GM21423 (cell line): ENCODE results near the gene PAK6.

ENCODE experiments used
- ATAC-seq: cut with Tn5 transposase; IDR thresholded peaks from one replicate; pipeline ENCODE4 v1.9.1; 2021; ENCODE audit warnings: mild to moderate bottlenecking, moderate library complexity; ENCODE audit not compliant: unreplicated experiment

Gene PAK6

DNA sequence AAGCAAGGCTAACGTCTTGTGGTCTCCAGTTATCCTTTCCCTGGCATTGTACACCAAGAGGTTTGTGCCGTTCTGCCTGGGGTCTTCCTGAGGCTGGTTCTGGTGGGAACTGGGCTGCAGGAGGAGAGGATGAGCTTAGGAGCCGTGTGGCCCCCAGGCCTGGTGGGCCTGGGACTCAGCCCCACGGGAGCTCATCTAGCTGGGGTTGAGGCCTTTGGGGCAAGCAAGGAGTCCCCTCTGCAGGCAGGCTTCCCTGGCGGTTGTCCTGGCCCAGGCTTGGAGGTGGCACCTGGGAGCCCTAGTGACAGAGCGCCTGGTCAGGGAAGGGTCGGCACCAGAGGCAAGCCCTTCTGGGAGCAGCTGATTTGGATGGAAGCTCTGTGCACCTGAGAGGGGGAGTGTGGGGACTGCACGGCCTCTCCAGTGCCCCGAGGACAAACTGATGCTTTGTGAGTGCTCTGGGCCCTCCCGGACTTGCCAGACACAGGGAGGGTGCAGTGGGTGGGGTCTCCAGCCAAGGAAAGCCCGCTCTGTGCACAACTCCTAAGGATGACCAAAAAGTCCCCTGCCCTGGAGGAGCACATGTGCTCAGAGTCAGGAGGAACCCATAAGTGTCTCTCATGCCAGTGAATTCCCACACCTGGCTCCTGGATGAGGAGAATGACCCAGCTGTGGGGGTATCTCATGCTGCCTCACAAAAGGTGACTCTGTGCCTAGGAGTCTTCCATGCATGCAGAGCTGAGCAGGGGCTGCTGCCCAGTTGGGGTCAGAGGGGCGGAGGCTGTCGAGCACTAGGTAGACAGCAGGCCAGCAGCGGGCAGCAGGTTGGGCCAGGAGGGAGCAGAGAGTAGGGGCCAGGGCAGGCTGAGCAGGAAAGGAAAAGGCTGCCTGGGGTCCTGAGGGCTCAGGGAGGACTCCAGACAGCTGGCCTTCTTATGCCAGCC, 2.7 kb downstream of the PAK6 start:
- no peak for ATAC-seq

DNA sequence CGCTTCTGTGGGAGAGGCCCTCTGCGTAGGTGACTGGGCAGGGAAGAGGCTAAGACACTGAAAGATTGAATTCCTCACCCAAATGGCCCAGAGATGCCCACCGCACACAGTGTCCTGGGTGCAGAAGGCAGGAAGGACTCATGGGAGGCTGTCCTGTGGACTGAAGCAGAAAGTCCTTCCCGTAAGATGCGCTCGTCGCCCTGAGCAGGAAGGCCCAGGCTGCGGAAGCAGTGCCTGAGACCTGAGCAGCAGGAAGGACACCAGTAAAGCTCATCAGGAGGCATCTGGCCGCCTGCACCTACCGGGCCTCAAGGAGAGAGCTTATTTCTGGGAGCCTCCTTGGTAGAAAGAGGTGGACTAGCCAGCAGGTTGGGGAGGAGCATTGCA, 3.3 kb downstream of the PAK6 start:
- no peak for ATAC-seq

DNA sequence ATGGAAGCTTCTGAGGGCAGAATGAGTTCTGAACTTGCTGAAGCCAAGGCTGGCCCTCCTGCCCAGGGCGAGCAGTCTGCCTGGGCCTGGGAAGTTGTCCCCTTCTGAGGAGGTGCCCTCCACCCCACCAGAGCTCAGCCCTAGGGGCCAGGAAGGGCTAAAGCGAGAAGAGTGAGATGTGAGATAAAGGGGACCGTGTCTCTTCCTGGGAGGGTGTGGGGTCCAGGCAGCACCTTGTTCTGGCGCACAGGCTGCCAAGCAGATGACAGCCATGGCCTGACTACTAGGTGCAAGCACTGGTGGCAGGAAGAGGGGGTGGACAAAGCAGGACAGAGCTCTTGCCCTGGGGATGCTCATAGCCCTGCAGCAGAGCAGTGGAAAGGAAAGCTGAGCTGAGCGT, 3.7 kb downstream of the PAK6 start:
- no peak for ATAC-seq

DNA sequence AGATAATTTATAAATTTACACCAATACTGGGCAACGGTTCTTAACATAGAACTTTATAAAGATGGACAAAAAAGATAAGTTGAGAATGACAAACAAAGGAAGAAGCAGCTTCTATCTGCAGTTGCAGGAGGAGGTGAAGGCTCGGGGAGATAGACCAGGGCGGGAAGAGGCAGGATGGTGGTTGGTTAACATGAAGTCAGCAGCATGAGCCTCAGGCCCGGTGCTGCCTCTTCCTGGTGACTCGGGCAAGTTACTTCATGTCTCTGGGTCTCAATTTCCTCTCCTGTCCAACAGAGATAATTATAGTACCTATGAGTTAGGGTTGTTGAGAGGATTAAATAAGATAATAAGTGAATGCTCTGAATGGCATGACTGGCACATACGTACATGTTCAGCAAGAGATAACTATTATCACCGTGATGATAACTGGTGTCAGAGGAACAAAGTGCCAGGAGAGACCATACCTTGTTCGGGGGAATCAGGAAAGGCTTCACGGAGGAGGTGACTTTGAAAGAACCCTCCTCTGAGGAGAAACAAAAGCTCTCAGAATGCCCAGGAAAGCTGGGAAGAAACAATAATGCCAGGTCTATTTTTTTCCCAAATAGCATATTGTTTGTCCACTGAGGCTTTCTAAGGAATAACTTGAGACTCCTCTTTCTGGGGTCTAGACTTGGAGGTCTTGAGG, 4.4 kb downstream of the PAK6 start:
- no peak for ATAC-seq

DNA sequence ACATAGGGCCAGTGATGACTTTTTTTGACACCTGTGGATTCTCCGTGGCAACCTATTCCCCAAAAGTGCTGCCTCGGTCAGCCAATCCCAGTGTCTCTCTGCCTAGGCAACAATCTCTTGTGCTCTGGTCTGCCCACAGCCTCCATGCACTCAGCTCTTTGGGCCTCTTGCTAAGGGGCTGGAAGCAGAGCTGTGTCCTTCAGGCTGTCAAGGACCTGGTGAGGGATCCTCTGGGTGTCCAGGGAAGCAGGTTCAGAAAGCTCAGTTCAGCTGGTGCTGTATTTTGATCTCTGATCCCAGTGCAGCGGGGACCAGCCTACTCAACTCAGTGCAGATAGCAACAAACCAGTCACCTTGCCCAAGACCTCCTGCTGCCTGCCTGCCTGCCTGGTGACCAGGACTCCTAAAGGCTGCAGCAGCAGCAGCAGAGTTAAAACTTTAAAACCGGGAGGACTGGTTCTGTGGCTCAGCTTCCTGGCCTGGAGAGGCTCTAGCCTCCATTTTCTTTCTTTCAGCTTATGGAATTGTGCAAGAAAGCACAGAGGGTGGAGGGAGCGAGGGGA, 6.2 kb downstream of the PAK6 start:
- no peak for ATAC-seq

DNA sequence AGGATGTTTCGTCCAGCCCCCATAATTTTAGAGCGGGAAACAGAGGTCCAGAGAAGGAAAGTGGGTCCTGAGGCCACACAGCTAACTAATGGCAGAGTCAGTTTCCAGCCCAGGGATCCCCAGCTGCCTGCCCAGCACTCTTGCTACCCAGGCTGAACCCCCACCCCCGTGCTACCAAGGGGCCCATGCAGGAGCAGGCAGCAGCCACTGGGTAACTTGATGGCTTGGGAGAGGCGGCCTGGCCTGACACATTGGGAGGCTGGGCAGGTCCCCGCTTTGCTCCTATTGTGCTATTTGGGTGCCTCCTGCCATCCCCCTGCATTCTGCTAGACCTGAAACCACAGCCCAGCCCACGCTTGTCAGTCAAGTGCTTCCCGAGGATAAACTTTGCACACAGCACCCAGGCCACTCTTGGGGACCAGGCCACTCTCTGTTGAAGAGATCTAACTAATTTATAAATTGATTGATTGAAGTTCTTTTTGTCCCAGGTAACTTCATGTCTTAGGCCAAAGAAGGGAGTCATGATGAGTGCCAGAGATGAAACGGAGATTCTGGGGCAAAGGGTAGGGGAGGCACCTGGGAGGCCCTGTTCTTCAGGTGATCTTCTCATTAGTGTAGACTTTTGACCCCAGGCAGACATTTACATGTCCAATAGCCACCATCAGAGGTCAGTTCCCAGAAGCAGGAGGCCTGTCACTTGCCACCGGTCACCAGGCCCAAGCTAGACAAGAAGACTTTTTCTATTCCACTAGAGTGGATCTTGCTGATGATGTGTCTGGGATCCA, 7.0 kb downstream of the PAK6 start:
- no peak for ATAC-seq

DNA sequence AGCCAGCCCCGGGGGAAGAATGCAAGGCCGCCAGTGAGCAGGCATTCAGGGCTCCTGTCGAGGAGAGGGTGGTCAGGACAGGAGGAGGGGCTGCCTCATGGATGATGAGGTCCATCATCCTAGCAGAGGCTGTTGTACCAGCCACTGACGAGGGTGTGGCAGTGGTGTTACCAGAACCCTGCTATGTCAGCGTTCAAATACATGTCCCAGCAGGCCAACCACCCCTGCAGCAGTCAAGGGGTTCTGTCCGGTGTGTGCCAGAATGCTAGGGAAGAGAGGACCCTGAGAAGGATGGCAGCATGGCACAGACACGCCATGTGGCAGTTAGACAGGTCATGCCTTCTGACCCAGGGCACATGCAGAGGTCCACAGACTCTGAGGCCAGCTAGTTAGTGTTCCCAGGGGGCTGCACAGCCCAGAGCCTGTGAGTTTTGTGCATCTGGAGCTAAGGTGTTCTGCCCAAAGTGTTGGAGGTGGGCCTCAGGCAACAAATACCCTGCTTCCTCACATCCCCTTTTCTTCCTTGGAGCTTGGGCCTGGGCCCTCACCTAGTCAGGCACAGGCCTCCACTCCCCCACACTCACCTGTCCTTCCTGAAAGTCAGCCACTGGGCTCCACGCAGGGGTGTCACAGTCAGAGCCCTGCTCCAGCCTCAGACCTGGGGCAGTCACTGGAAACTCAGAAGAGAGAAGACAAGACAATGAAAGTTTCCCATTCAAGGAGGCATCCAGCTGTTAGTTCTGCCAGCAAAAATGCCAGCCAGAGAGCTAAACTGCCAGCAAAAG, 7.8 kb downstream of the PAK6 start:
- ATAC-seq: no peak

DNA sequence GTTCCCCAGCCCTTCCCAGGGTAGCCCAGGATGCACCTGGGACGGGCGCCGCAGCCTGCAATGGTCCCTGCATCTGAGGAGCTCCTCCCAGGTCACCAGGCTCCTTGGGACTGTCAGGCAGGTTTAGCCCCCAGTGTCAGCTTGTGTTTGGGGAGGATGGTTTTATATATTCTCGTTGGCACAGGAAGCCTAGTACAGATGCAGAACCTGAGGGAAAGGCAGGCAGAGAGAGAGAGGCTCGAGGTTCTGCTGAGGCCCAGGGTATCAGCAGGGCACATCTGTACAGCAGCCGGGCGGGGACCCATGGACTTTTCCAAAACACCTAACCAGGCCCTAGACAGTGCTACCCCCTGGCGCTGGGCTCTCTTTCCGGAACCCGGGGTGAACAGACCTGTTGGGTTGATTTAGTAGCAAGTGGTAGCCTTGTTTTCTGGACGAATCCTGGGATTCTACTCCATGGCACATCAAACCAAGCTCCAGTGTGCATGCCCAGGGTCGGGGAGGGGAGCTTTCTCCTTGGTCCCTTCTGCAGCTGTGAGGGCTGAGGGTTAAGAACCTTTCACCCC, 8.6 kb downstream of the PAK6 start:
- no peak for ATAC-seq

DNA sequence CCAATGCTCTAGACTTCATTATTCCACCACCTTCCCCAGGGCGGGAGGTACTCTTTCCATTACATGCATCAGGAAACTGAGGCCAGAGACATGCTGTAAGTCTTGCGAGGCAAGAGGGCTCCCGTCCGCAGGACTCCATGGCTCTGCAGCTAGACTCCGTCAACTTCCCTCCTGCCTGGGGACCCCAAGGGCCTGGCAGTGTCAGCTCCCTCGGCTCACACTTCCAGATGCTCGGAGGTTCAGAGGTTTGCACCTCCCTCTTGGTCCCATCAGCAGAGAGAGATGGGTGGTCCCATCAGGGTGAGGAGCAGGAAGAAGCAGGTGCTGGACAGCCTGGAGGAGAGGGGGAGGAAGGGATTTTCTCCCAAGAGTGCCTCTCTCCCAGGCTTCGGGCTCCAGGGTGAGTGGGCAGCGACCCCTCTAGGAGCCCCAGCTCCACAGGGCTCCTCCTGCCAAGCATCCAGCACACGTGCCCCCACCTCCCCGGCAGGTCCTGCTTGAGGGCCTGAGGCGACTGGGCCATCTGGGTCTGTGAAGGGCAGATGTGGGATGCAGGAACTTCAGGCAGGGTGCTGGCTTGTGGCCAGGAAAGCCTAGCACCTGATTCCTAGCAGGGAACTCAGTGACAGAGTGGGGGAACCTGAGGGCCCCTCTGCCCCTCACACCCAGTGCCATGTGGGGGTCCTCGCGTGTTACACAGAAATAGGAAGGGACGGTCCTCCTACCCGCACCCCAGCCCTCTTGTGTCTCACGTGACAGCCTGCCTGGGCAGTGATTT, 9.3 kb downstream of the PAK6 start:
- no peak for ATAC-seq

DNA sequence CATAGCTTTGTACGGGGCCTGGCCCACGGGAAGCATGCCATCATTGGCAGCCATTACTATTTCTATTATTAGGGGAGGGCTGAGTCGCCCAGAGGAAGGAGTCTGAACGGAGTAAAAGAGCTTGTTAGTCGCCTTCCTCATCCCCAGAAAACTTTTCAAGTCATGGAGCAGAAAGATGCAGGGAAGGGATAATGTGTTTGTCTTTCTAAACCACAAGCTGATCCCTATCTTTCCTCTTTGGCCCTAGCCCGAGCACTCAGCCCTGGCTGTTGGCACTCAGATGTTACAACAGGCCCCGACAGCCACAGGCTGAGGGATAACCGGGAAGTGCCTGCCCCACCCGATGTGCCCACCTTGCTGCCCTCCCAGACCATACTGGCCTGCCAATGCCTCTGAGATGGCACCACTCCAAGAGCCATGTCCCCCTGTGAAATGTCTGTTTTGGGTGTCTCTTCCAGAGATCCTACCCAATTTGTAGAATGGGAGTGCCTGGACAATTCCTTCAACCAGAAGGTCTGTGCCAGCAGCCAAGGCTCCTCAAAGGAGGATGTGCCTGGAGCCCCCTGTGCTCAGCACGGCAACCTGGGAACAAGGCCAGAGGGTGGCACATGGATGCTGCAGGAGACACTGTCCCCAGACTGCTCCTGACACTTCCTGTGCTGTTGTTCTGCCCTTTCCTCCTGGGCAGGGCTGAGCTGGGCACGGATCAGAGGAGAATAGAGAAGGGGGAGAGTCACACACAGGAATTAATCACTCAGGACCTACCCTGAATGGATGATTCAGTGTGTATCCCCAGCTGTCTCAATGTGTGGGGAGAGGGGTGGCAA, 10.8 kb downstream of the PAK6 start:
- no peak for ATAC-seq

DNA sequence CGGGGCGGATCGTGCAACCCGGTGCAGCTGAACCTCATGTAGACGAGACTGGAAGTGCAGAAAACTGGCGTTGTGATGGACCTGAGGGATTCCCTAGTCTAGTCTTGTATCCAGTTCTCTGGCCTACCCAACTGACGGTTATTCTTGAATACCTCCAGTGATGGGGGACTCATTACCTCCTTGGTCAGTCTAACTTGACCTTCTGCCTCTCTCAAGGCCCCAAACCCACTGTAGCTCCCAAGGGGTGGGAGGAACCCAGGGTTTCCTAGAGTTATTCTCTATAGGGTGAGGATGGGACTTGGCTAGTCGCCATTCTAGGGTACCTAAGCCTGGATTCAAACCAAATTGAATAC, 11.4 kb downstream of the PAK6 start:
- ATAC-seq: no peak

DNA sequence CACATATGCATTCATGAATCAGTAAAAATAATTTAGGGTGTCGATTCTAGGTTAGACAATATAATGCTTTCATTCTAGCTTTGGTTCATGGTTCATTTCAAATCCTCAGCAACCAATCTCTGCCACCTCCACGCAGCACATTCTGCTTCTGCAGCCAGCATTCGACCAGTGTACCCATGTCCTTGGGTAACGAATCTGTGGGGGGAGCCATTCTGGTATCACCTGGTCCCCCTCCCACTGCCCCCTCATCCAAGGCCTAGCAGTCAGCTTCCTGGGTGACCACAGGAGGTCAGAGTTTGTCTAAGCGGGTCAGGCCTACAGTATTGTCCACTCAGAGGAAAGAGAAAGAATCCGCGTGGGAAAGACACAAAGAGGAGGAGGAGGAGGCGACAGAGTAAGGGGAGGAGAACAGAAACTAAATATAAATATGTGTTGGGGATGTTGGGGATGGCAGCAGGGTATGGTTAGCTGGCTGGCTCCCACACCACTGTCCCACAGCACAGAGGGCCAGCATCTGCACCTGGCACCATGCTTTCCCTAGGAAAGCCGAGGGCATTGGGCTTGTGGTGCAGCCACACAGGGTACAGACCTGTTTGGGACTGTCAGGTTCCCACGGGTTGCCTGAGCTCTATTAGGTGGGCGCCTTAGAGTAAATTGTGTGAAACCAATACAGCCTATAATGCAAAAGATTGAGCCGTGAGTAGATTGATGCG, 12.1 kb downstream of the PAK6 start:
- no peak for ATAC-seq

DNA sequence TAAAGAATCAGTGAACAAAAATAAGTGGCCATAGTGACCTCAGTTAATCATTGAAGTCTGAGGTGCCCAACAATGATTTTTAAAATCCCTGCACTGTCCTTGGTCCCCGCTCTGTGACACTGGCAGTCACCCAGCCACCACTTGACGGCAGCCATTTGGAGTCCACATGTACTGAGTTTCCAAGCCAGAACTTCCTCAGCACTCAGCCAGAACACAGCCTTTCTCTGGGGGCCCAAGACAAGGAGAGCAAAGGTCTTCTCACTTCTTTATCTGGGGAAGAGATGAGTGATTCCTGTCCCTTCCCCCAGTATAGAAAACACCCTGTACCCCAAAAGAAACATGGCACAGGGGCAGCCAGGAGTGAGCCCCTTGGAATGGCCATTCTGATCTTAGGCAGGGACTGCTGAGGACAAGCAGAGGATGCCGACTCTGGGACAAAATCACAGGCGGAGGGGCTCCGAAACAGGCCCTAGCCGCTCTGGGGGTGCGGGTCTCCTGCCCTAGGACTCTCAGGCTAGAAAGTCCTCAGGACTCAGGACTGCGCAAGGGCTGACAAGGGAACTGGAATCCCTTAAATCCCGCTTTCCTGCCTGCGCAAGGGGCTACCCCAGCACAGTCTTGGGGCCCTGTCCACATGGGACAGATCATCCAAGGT, 12.8 kb downstream of the PAK6 start:
- ATAC-seq: no peak

DNA sequence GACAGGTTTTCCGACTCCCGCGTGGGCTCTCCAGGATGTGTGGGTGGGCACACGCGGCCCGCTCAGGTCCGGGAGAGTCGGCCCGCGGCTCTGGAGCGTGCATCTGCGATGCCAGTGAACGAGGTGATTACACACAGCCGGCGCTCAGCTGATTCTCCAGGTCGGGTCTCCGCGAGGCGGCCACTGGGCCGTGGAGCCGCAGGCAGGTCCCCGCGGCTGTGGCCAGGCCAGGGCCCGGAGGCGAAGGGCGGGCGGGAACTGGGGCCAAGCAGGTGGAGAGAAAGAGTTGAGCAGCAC, 13.2 kb downstream of the PAK6 start:
- no peak for ATAC-seq

DNA sequence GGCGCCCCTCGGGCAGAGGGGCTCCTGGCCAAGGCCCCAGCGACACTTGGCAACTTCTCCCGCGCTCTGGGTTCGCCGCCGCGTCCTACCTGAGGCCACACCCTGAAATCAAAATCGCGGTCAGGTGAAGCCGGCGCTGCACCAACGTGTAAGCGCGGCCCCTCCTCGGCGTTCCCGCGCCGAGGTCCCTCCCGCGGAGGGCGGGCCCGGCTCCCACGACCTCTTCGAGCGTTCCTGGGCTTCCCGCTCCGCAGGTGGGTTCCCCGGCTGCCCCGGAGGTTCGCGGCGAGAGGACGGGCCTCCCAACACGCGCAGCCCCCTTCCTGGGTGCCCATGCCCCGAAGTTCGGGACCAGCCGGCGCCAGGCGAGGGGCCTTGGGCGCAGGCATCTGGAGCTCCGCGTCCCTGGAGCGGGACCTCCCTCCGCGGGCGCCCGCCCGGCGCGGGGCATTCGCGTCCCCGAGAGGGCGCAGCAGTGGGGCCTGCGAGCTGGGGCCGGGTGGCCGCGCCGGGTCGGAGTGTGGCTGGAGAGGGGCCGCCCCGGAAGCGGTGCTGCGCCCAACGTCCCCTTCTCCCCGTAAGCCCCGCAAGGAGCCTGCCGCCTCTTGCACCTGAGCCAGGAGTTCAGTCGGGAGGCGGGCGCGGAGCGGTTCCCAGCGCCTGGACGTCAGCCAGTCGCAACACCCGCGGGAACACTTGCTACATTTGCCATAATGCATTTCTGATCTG, 13.7 kb downstream of the PAK6 start:
- ATAC-seq: no peak

DNA sequence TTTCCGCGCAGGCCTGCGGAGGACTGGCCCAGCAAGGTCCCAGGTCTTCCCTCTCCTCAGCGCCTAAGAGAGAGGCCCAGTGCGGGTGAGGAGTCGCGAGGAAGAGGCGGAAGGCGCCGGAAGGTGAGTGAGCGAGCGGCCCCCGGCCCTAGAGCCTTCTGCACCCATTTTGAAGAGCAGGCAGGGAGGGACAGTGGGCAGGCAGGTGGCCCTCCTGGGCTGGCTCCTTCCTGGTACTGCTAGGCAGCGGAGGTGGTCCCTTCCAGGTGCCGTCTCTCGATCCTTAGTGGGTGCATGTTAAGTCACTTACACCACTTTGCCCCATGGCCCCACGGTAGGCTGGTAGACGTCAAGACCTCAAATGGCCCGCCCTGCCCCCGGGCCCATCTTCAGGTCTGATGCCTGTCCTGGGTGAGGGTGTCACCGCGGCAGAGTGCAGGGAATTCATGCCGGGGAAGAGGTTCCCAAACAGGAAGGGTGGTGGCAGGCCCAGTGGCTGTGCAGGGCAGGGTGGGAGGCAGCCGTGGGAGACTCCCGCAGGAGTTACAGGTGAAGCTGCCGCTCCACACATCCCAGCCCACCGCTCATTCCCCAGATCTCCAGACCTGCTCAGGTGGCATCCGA, 14.4 kb downstream of the PAK6 start:
- no peak for ATAC-seq

DNA sequence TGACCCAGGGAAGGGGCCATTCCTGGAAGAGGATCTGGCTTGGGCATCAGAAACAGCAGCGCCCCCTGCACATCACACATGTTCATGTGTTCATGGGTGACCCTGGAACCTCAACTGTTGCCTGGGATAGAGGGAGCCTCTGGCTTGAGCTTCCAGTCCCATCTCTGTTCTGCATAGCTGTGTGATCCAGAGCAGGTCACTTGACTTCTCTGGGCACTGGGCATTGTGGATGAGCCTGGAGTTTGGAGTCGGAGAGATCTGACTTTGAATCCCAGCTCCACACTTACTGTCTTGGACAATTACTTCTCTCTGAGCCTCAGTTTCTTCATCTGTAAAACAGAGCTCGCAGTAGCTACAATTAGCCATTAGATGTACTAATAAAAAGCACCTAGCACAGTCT, 15.6 kb downstream of the PAK6 start:
- no peak for ATAC-seq
